ENCODE measurements around the gene TSHZ2.

Gene TSHZ2

DNA sequence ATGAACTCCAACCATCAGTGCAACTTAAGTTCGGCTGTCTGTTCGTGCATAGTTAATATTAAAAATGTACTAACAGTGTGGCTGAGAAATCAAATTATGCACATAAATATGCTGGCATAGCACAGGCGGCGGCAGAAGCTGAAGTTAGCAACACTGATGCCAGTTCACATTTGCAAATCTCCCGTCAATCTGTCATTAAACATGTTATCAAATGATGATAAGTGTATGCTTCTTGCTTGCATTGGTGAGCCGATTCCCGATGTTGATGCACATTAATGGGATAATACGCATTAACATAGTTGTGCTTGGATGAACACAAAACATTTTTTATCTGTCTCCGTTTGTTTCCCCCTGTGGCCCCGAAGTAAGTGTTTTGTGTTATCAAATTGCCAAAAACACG is 312.1 kb downstream of the TSHZ2 start:
- no peak for DNase-seq (ENCODE audit: low read depth)

DNA sequence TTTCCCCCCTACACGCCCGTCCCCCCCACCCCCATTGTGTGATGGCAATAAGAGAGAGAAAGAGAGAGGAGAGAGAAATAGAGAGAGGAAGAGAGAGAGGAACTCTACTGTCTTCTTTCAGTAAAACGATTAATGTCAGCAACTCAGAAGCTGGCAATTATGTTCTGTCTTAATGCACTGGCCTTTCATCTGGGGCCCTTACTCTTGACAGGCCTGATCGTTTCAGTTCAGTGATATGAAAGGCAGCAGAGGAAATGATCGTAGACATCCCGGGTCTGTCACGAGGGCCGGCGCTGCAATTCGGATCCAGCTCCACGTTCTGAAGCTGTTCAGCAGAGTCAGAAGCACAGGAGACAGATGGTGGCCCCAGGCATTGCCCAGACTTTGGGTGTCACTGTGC is 312.5 kb downstream of the TSHZ2 start:
- no peak for DNase-seq (ENCODE audit: low read depth)

DNA sequence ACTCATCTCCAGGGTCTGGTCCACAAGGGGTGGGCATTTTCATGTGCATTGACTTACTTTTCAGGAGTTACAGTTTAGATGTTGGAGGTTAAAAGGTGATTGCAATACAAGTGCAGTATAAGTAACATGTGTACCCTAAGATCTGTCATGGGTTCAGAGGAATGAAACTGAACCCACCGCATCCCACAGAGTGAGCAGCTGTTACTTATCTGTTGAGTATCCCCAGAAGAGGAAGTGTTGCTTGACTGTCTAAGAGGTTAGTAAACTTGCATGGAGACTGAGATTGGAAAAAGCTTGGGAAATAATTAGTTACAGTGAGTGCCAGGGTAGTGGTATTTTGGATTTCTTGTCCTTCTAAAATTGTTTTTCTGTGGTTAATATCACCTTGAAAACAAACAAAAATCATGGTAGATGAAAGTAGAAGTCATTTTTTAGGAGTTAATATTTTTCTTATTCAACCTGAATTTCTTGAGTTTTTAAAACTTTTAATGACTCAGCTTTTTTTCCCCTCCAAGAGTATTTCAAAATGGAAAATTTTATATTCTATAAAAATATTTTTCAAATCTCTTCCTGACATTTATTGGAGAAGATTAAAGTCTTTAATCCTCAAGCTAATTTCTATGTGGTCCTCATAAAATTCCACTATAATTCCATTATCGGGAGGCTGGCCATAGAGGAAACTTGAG is 315.3 kb downstream of the TSHZ2 start:
- DNase-seq (ENCODE audit: low read depth): no peak

DNA sequence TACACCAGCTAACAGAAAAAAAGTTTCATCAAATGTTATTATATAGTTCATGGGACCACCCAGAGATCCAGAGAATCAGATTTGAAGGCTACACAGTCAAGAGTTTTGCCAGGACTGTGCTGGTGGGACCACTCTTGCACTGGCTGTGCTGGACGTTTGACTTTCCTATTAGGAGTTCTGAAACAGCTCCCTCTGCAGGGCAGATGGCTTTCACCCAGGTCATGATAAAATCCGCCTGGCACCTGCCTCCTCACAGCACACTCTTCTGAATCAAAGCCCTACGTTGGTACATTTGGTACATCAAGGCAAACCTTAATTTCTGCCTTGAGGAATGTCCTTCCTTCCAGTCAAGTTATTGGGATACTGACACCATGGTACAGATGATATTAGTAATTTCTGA is 319.4 kb downstream of the TSHZ2 start:
- DNase-seq (ENCODE audit: low read depth): no peak

DNA sequence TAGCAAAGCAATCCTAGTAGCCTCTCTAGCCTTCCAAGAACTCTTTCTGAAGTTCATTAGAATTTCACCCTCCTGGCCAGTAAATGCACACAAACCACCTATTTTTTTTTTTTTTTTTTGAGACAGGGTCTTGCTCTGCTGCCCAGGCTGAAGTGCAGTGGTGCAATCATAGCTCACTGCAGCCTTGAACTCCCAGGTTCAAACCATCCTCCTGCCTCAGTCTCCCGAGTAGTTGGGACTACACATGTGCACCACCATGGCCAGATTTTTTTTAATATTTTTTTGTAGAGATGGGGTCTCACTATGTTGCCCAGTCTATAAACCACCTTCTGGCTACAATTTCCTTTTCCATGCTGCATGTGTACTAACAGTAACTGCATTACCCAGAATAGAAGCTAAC is 320.2 kb downstream of the TSHZ2 start:
- no peak for DNase-seq (ENCODE audit: low read depth)

DNA sequence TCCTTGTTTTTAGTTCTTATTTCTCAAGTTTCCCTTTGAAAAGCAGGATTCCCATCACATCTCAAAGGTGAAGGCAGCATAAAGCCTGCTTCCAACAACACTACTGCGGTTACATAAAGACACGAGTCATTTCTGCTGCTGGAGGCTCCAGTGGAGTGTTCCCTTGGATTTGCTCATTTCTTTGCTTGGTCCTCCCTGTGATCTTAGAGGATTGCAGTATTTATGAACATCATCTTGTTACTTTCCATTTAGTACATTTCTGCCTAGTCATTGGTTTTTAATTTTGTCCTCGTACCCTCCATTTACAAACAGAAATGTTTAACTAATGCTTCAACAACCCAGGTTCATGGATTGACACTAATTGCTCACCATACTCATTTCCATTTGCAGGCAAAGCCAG is 322.6 kb downstream of the TSHZ2 start:
- DNase-seq (ENCODE audit: low read depth): no peak

DNA sequence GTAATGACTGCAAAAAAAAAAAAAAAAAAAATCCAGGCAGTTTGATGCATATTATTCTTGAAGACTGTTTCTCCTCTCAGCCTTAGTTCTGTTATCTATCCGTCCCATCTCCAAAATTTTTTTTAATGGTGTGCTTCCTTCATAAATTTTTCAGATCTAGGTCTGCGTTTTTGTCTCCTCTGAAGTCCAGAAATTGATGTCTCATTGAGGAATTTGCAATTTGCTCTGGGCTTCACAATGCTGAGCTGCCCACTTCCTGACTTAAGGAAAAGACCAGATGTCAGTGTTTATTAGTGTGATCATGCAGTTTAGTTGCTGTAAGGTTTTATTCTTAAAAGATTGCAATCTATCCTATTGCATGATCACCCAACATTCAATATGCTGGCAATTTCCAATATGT is 323.9 kb downstream of the TSHZ2 start:
- DNase-seq (ENCODE audit: low read depth): no peak

DNA sequence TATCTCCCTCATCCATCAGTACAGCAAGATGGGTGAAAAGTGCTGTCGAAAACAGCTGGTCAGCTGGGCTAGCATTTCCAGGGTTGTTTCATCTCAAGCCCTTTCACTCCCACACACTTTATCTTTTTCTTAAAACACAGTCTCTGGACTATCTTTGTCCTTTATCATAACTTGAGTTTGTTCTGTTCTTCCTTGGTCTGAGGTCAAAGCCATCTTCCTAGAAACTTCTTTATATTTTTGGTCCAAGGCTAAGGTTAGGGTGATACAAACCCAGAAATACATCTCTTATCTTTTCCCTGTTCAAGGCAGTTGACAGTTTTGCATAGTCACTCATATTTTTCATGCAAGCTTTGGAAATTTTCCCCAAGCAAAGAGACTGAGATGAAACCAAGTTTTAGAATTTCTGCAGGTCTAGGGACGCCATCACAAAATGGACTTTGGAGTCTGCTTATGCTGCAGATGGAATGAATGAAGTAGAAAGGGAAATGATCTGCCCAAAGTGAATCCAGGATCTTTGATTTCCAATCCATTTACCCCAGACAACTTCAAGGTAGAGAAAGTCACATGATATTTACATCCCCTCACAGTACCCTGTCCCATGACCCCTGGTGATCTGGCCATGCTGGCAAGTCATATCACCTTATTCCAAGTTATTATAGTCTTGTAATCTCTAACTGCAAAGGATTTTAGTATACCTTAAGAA is 324.4 kb downstream of the TSHZ2 start:
- no peak for DNase-seq (ENCODE audit: low read depth)

DNA sequence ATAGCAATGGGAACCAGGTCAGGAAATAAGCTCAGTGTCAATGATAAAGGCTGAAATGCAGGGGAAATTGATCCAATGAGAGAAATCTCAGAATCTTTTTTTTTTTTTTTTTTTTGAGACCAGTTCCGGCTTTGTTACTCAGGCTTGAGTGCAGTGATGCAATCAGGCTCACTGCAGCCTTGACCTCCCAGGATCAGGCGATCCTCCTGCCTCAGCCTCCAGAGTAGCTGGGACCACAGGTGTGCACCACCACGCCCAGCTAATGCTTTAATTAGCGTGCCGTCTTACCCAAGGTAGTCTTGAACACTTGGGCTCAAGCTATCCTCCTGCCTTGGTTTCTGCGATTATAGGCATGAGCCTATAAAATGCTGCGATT is 325.0 kb downstream of the TSHZ2 start:
- DNase-seq (ENCODE audit: low read depth): no peak

DNA sequence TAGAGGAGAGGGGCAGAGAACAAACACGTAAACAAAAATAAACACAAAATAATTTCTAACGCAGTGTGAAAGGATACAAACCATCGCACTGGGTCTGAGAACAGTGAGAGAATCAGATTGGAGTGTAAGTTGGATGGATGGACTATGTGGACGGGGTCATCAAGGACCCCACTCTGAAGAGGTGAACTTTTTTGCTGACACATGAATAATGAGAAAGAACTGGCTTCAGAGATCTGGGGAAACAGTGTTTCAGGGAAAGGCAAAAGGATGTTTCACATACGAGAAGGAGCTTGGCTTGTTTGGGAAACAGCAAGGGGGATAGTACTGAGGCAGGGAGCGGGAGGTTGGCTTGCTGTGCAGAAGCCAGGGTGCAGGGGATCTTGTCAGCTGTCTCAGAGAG is 326.1 kb downstream of the TSHZ2 start:
- DNase-seq (ENCODE audit: low read depth): no peak

DNA sequence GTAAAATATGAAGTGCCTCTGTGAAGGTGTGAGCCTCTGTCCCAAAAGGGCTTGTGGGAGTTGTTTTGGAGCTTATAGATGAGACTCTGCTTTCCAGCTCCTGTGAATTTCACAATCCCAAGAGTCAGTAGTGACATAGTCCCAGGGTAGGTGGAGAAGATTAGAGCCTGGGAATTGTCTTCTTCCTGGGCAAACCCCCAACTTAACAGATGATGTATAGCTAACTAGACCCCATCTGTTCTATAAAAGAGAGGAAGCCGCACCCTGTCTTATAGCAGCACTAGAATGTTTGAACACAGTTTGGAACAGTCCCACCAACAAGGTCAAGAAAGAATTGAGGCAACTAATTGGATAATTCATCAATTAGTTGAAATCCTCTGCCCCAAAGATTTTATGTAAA is 326.8 kb downstream of the TSHZ2 start:
- no peak for DNase-seq (ENCODE audit: low read depth)

DNA sequence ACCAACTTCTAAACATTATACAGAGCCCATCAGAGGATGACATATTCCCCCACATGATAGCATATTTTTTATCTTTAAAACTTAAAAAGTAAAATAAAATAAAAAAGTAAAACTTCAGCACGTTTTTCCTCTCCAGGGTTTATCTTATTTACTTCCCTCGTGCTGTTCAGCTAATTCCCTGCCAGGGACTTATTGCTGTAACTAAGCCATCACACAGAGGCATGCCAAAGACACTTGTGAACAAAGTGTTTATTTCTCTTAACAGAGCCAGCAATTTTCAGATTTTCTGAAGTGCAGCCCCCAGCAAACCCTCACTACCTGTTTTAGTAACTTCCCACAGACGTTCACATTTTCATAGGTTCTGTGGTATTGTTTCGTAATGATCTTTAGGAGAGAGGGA is 327.7 kb downstream of the TSHZ2 start:
- no peak for DNase-seq (ENCODE audit: low read depth)

DNA sequence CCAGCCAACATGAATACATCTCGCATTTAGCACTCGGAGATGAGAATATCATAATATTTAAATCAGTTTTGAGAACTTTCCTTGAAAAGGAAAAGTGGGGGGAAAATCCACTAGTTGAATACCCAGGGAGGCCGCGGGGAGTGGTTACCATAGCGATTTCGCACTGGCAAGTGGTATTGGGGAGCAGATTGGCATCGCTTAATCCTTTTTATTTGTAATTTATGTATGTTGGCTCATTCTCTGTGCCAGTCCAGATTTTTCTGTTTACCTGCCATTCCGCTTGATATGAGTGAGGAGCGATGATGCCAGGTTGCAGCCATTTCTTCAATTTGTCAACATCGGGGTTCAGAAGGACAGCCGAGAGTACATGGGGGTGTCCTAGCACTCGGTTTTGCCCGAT is 329.7 kb downstream of the TSHZ2 start:
- no peak for DNase-seq (ENCODE audit: low read depth)

DNA sequence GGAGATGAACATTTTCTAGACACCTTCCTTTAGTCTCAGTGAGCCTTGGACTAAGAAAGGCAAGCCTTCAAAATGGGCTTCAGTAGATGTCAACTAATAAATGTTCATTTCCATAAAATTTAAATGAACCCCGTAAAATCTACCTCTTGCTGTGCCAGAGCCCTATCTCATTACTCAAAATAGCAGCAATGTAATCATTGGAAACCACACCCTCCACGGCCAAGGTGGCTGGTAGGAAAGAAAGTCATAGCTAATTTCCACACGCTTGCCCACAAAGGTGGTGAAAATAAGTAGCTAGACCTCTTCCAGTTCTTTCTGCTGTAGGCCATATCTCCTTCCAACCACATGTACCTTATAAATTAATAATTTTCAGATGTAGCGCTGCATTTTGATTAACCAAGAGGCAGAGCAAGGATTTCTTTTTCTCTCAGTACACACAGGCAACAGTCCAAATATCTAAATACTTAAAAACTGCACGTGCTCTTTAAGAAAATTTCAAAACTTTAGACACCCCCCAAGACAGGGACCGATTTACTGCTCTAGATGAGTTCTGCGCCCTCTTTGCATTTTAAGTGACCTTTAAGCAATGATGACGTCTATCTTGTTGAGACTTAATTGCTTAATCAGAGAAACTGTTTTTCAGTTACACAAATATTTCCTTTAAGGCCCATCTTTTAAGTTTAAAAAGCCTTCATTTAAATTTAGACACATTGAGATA is 330.7 kb downstream of the TSHZ2 start:
- DNase-seq (ENCODE audit: low read depth): no peak

DNA sequence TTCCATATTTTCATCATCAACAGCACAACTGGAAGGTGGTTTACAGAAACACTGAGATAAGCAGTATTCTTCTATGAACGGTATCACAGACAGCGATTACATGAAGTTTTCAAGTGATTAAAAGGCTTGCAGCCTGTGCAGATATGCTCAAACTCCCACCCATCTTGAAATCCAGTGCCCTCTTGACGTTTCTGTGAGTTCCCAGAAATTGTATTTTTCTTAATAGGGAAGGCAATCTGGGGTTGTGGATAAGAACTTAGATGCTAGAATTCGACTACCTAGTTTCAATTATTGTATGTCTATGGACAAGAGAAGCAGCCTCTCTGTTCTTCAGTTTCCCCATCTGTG is 331.2 kb downstream of the TSHZ2 start:
- DNase-seq (ENCODE audit: low read depth): no peak

DNA sequence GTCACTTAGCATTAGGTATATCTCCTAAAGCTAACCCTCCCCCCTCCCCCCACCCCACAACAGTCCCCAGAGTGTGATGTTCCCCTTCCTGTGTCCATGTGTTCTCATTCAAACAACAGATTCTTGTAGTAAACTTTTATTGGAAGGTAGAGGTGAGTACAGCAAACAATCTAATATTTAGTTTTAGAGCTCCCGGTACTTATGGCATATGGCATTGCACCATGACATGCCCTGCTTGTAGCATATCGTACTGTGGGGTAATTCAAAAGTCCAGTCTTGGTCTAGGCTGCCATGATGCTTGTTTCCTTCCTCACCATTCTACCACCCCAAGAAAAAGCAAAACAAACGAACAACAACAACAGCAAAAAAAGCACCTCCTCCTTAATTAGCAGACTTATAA is 332.0 kb downstream of the TSHZ2 start:
- DNase-seq (ENCODE audit: low read depth): no peak

DNA sequence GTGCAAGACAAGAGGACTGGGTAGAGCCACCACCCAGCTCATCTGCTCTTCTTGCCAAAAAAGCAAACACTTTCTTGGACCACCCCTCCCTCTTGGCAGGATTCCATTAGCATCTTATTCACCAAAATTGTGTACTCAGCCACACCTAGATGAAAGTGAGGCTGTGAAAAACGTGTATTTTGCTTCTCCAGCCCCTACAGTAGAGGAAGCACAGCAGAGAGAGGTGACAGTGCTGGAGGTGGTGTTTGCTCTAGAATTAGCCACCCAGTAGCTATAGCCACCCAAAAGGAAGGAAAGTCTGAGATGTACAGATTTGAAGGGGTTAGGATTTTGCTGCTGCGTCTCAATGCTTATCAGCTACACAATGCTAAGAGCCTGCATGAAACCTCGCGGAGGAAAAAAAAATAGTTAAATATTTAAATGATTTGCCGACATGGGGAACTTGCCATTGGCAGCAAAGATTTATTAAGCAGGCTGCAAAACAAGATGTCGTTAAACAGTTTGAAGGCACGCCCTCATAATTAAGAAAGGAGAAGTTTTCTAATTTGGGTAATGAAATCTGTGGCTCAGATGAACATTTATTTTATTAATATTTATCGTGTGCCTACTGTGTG is 334.1 kb downstream of the TSHZ2 start:
- no peak for DNase-seq (ENCODE audit: low read depth)

DNA sequence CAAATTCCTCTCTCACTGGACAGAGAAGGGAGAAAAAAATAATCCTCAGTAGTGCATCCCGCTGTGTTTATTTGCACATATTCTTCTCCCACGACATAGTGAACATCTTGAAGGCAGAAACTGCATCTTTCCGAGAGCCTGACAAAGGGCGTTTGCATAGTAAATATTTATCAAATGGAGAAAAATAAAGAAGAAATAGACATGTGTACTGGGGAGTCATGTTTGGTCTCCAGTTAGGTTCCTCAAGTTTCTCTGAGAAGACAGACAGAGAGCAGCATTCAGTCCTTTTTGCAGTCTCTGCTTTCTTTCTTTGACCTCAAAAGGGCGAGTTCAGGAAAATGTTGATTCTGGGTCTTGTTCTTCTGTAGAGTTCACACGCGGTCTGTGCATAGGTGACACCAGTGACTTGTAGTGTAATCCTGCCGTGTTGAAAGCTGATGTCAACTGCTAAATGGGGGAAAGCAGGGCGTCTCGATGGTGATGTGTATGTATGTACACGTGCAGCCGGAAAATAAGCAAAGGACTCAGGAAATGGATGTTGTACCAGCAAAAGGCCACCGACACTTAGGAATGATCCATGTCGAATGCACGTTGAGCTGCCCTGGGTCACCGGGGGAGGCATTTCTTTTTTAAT is 335.9 kb downstream of the TSHZ2 start:
- no peak for DNase-seq (ENCODE audit: low read depth)

DNA sequence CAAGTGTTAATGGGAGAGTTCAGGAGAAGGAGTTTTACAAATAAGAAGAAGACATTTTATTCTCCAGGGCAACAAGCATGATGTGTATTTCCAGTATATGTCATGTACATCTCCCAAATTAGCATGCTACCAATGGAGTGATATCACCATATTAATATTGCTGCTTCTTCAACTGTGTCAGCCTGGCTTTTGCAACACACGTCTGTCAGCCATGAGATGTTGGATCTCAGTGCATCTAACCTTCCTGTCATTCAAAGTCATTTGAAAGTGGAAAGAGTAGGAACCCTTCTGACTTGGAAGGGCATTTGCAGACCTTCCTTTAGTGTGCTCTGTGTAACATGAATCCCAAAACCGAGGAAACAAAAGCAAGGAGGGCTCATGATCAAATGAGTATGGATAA is 337.4 kb downstream of the TSHZ2 start:
- DNase-seq (ENCODE audit: low read depth): no peak

DNA sequence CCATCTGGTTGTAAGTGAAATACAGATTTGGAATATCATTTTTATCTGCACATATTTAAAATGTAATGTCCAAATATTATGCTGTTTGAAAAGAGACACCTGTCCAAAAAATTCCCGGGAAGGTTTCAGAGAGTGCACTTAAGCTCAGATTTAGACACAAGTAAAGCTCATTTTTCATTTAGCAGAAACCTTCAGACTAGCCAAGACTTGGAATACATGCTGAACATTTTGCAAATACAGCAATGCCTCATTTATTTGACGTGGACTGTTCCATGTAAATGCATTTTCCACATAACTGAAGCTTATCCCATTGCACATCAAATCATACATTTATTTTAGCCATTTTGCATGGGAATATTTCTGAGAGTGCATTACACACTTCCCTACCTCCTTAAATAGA is 340.8 kb downstream of the TSHZ2 start:
- DNase-seq (ENCODE audit: low read depth): no peak

DNA sequence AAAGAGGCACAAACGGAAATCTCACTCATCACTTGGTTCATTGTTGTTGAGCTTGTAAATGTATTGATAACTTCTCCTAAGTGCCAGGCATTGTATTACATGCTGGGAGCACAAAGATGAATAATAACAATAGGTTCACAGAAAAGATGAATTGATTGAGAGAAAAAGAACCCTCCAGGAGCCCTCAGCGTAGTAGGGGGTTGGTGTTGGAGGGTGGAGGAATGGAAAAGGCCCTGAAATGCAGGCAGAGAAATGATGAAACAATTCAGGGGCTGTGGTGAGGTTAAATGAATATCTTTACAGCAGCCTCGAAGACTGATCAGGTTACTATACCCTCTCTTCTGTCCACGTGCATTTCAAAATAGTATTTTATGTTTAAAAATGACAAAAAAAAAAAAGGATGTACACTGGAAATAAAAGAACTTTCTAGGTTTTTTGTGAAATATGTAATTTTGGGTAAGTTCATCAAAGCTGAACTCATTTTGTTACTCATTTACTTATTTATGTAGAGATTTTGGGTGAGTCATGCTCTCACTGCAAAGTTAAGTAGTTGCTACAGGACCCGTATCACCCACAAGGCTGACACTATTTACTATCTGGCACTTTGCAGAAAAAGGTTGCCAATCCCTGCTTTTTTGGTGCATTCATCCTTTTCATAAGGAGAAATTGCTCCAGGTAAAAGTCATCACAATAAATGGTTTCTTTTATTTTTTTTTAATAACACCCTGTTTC is 344.2 kb downstream of the TSHZ2 start:
- DNase-seq (ENCODE audit: low read depth): no peak

DNA sequence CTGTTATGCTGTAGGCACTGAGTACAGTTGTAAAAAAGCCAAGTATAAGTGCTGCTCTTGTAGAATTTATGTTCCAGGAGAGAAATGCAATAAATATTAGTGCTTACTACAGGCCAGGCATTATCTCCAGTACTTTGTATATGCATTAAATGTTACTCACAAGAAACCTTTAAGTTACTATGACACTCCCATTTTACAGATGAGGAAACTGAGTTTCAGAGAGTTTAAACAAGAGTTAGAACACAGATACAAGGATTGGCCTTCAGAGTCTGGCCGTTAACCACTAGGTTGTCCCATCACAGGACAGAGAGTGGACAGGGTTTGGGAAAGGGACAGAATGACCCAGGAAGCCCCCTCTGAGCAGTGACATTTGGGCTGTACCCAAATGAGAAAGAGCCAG is 347.0 kb downstream of the TSHZ2 start:
- DNase-seq (ENCODE audit: low read depth): no peak

Data from stimulated activated CD8-positive, alpha-beta memory T cell treated with anti-CD3 and anti-CD28 coated beads, Interleukin-15, amount 100 ng/mL, for 1 hour (primary cell).